Right atrium auricular region (tissue), 2 donors: ENCODE results near the gene UQCRC1. TPM values are rescaled to one million over a fixed set of nuclear protein-coding genes. Genes with fewer than 3 reads are reported as not detected.

ENCODE experiments used
- DNase-seq: peaks from one replicate; pipeline ENCODE4 v3.0.0-alpha.2; 2019; ENCODE audit warnings: low spot score
- H3K27ac ChIP-seq, 2 donors: fragments of 200-600 bp; sonication (generic); 1 replicate in 1 of 2; 2 replicates in 1 of 2; pipeline ENCODE4 v1.5.1; 2016 to 2019
- H3K27me3 ChIP-seq, 2 donors: fragments of 200-600 bp; sonication (generic); one replicate each; pipeline versions ENCODE4 v1.5.1 to v1.6.0; 2017 to 2019
- H3K36me3 ChIP-seq: fragments of 200-600 bp; sonication (generic); one replicate; pipeline ENCODE4 v1.5.1; 2016
- H3K4me1 ChIP-seq, 2 donors: fragments of 200-600 bp; sonication (generic); one replicate each; pipeline versions ENCODE4 v1.5.1 to v1.6.0; 2017 to 2019
- H3K4me3 ChIP-seq, 2 donors: fragments of 200-600 bp; sonication (generic); 1 replicate in 1 of 2; 2 replicates in 1 of 2; pipeline ENCODE4 v1.5.1; 2017 to 2019; ENCODE audit warnings: mild to moderate bottlenecking in 1 of 2, moderate library complexity in 1 of 2
- H3K9me3 ChIP-seq, 2 donors: fragments of 200-600 bp; sonication (generic); one replicate each; pipeline ENCODE4 v1.5.1; 2019
- CTCF ChIP-seq, 2 donors: fragments of 200-600 bp; sonication (generic); IDR thresholded peaks; one replicate each; pipeline ENCODE4 v1.5.1; 2019; ENCODE audit warnings: antibody characterized with exemption in 2 of 2
- total RNA-seq, 2 donors: library from RNA; depleted of rRNA; stranded (reverse); fragments of >200 nt; gene quantifications; one replicate each; pipeline ENCODE4 v1.1.0, GENCODE V29; 2016

The UQCRC1 gene
- total RNA-seq, 2 donors from 2014 or later: 847 to 948 TPM

- Histone ChIP-seq H3K36me3 (no peaks in the 10 kb centered on the region), H3K27ac (no peak overlapping the region), H3K4me1 (no peaks in the 10 kb centered on the region), H3K27me3 (no peaks in the 10 kb centered on the region), H3K4me3 (no peak overlapping the region), H3K9me3 (peaks cover 0 to 20% of the 10 kb centered on the region in 2 donors)
- TF ChIP-seq CTCF (IDR thresholded peaks at IDR 0.05): no peak
- DNase-seq: no peak
Observed at GRCh38 chr3:48617559-48617958, 8.1 kb upstream of the UQCRC1 start.

- H3K4me3 ChIP-seq: no peak overlapping the region
- no peak for TF ChIP-seq CTCF (IDR thresholded peaks at IDR 0.05)
- DNase-seq: no peak
- peaks cover 0 to 5% of the 10 kb centered on the region in 2 donors for H3K4me1 ChIP-seq
- H3K9me3 ChIP-seq: peaks cover 0 to 20% of the 10 kb centered on the region in 2 donors
- H3K36me3 ChIP-seq: no peaks in the 10 kb centered on the region
- no peak overlapping the region for H3K27ac ChIP-seq
- no peaks in the 10 kb centered on the region for H3K27me3 ChIP-seq
Observed at GRCh38 chr3:48614044-48614443, 4.6 kb upstream of the UQCRC1 start.

GRCh38 chr3:48612309-48612708 is 2.9 kb upstream of the UQCRC1 start:
- no peak overlapping the region for H3K27ac ChIP-seq
- TF ChIP-seq CTCF (IDR thresholded peaks at IDR 0.05): no peak
- peaks cover 0 to 18% of the 10 kb centered on the region in 2 donors for H3K4me1 ChIP-seq

GRCh38 chr3:48607519-48607918 is 1.9 kb downstream of the UQCRC1 start:
- H3K4me1 ChIP-seq: peaks cover 0 to 18% of the 10 kb centered on the region in 2 donors

More at GRCh38 chr3:48612309-48612708, 2.9 kb upstream of the UQCRC1 start:
- Histone ChIP-seq H3K4me3 (no peak overlapping the region), H3K9me3 (peaks cover 0 to 7% of the 10 kb centered on the region in 2 donors), H3K27me3 (no peaks in the 10 kb centered on the region), H3K36me3 (no peaks in the 10 kb centered on the region)
- DNase-seq: no peak

GRCh38 chr3:48601622-48601994 is 7.8 kb downstream of the UQCRC1 start:
- Histone ChIP-seq H3K27me3 (no peaks in the 10 kb centered on the region), H3K4me1 (peaks cover 0 to 55% of the 10 kb centered on the region in 2 donors), H3K27ac (peak overlapping the region; percentile 86 to 95), H3K36me3 (peaks cover 79% of the 10 kb centered on the region), H3K9me3 (no peaks in the 10 kb centered on the region), H3K4me3 (no peak overlapping the region)
- no peak for TF ChIP-seq CTCF (IDR thresholded peaks at IDR 0.05)
- DNase-seq: no peak

More at GRCh38 chr3:48607519-48607918, 1.9 kb downstream of the UQCRC1 start:
- TF ChIP-seq CTCF (IDR thresholded peaks at IDR 0.05): no peak
- Histone ChIP-seq H3K9me3 (no peaks in the 10 kb centered on the region), H3K27ac (no peak overlapping the region), H3K27me3 (no peaks in the 10 kb centered on the region), H3K36me3 (peaks cover 40% of the 10 kb centered on the region), H3K4me3 (no peak overlapping the region)
- no peak for DNase-seq
